ENCODE data around the gene TMEM225B.
"Not testable (repeated sequence)": the region's sequence is repeated elsewhere in the genome, so short reads cannot be mapped to it uniquely, and the experiment has no call there.

The TMEM225B gene

GRCh38 chr7:99579956-99580777, 17.9 kb upstream of the TMEM225B start:
- no peak for FAIRE-seq

GRCh38 chr7:99580778-99581332, 17.2 kb upstream of the TMEM225B start:
- FAIRE-seq = not testable (repeated sequence)

- FAIRE-seq = no peak
These were observed 9.2 kb upstream of the TMEM225B start for GRCh38 chr7:99588868-99589267.

- no peak for FAIRE-seq
These were observed 2.9 kb upstream of the TMEM225B start for GRCh38 chr7:99594948-99595745.

- FAIRE-seq = no peak
These were observed 1.6 kb upstream of the TMEM225B start for GRCh38 chr7:99596408-99596955.

- no peak for FAIRE-seq
These were observed 1.8 kb downstream of the TMEM225B start for GRCh38 chr7:99599836-99600235.

GRCh38 chr7:99601656-99602310, 3.7 kb downstream of the TMEM225B start:
- FAIRE-seq = no peak

GRCh38 chr7:99605527-99605926, 7.5 kb downstream of the TMEM225B start:
- FAIRE-seq = no peak

GRCh38 chr7:99606531-99606930, 8.5 kb downstream of the TMEM225B start:
- no peak for FAIRE-seq

GRCh38 chr7:99607548-99607947, 9.5 kb downstream of the TMEM225B start:
- FAIRE-seq = no peak

- no peak for FAIRE-seq
These were observed 16.4 kb downstream of the TMEM225B start for GRCh38 chr7:99614495-99614894.

GRCh38 chr7:99615989-99616358, 17.9 kb downstream of the TMEM225B start:
- FAIRE-seq = no peak

- FAIRE-seq = no peak
These were observed 18.5 kb downstream of the TMEM225B start, which contains the start of gene ZSCAN25 for GRCh38 chr7:99616359-99617191. ZSCAN25 (plus strand) TSS chr7:99616946; CDS start chr7:99619607, 2,661 bp downstream.

GRCh38 chr7:99617192-99617781, 19.2 kb downstream of the TMEM225B start:
- no peak for FAIRE-seq

- no peak for FAIRE-seq
These were observed 20.7 kb downstream of the TMEM225B start for GRCh38 chr7:99618726-99619125.

GRCh38 chr7:99619571-99620130, 21.6 kb downstream of the TMEM225B start:
- no peak for FAIRE-seq

- FAIRE-seq = no peak
These were observed 23.2 kb downstream of the TMEM225B start for GRCh38 chr7:99621271-99621670.

GRCh38 chr7:99622596-99622995, 24.5 kb downstream of the TMEM225B start:
- no peak for FAIRE-seq

GRCh38 chr7:99623091-99623693, 25.1 kb downstream of the TMEM225B start:
- FAIRE-seq = no peak

- no peak for FAIRE-seq
These were observed 25.8 kb downstream of the TMEM225B start for GRCh38 chr7:99623702-99624447.

Data from TTC549 (cell line).